ENCODE results near the gene MAP2. TPM values are rescaled to one million over a fixed set of nuclear protein-coding genes. Genes with fewer than 3 reads are reported as not detected.

MAP2 gene
- total and polyA plus RNA-seq, 9 donors, result 5.4 to 10.0 (median 7.5) TPM

GRCh38 chr2:209688385-209688784 is 264.5 kb downstream of the MAP2 start:
- H3K27me3 ChIP-seq (ENCODE audit: control insufficient read depth, insufficient read depth, low read length), result no peaks in the 10 kb centered on the region
- H3K36me3 ChIP-seq (ENCODE audit: control insufficient read depth, insufficient read depth, low read length), result no peaks in the 10 kb centered on the region
- WGBS (ENCODE audit: insufficient coverage), result 29% methylated on average over 1 of the region's 2 CpGs
- H3K27ac ChIP-seq (ENCODE audit: low read length), result no peak overlapping the region
- DNase-seq, result no peak
- H3K4me3 ChIP-seq (ENCODE audit: low read length), result no peak overlapping the region
- H3K9me3 ChIP-seq (replicated peaks; ENCODE audit: control insufficient read depth, low read depth, low read length), result no peaks in the 10 kb centered on the region
- H3K4me1 ChIP-seq (ENCODE audit: control insufficient read depth, insufficient read depth, low read length), result no peaks in the 10 kb centered on the region

GRCh38 chr2:209690029-209690754 is 266.3 kb downstream of the MAP2 start:
- no peaks in the 10 kb centered on the region for H3K9me3 ChIP-seq (replicated peaks; ENCODE audit: control insufficient read depth, low read depth, low read length)
- H3K36me3 ChIP-seq (ENCODE audit: control insufficient read depth, insufficient read depth, low read length), result no peaks in the 10 kb centered on the region
- no peak overlapping the region for H3K27ac ChIP-seq (ENCODE audit: low read length)
- H3K4me1 ChIP-seq (ENCODE audit: control insufficient read depth, insufficient read depth, low read length), result no peaks in the 10 kb centered on the region
- WGBS (ENCODE audit: insufficient coverage), result 64% methylated on average over 8 of the region's 10 CpGs
- no peak overlapping the region for H3K4me3 ChIP-seq (ENCODE audit: low read length)
- H3K27me3 ChIP-seq (ENCODE audit: control insufficient read depth, insufficient read depth, low read length), result no peaks in the 10 kb centered on the region
- no peak for DNase-seq

GRCh38 chr2:209694748-209695147 is 270.9 kb downstream of the MAP2 start:
- 93% methylated on average over 8 of the region's 8 CpGs for WGBS (ENCODE audit: insufficient coverage)
- Histone ChIP-seq H3K4me3 (ENCODE audit: low read length) (no peak overlapping the region), H3K27me3 (ENCODE audit: control insufficient read depth, insufficient read depth, low read length) (no peaks in the 10 kb centered on the region), H3K4me1 (ENCODE audit: control insufficient read depth, insufficient read depth, low read length) (no peaks in the 10 kb centered on the region), H3K9me3 (replicated peaks; ENCODE audit: control insufficient read depth, low read depth, low read length) (no peaks in the 10 kb centered on the region), H3K27ac (ENCODE audit: low read length) (no peak overlapping the region), H3K36me3 (ENCODE audit: control insufficient read depth, insufficient read depth, low read length) (no peaks in the 10 kb centered on the region)
- DNase-seq, result no peak

- Histone ChIP-seq H3K27ac (ENCODE audit: low read length) (no peak overlapping the region), H3K36me3 (ENCODE audit: control insufficient read depth, insufficient read depth, low read length) (no peaks in the 10 kb centered on the region), H3K4me3 (ENCODE audit: low read length) (no peak overlapping the region), H3K27me3 (ENCODE audit: control insufficient read depth, insufficient read depth, low read length) (no peaks in the 10 kb centered on the region), H3K9me3 (replicated peaks; ENCODE audit: control insufficient read depth, low read depth, low read length) (no peaks in the 10 kb centered on the region), H3K4me1 (ENCODE audit: control insufficient read depth, insufficient read depth, low read length) (no peaks in the 10 kb centered on the region)
- peak; percentile 2 for DNase-seq
- no CpG with 5 or more reads among the region's 8 CpGs for WGBS (ENCODE audit: insufficient coverage)
Measured at GRCh38 chr2:209696836-209697711, 273.2 kb downstream of the MAP2 start.

- no peaks in the 10 kb centered on the region for H3K36me3 ChIP-seq (ENCODE audit: control insufficient read depth, insufficient read depth, low read length)
- no peak for DNase-seq
- no peaks in the 10 kb centered on the region for H3K27me3 ChIP-seq (ENCODE audit: control insufficient read depth, insufficient read depth, low read length)
- no peak overlapping the region for H3K27ac ChIP-seq (ENCODE audit: low read length)
- H3K4me3 ChIP-seq (ENCODE audit: low read length), result no peak overlapping the region
- H3K9me3 ChIP-seq (replicated peaks; ENCODE audit: control insufficient read depth, low read depth, low read length), result no peaks in the 10 kb centered on the region
- WGBS (ENCODE audit: insufficient coverage), result 86% methylated on average over 1 of the region's 2 CpGs
- H3K4me1 ChIP-seq (ENCODE audit: control insufficient read depth, insufficient read depth, low read length), result no peaks in the 10 kb centered on the region
Measured at GRCh38 chr2:209702775-209703174, 278.9 kb downstream of the MAP2 start.

- Histone ChIP-seq H3K4me1 (ENCODE audit: control insufficient read depth, insufficient read depth, low read length) (no peaks in the 10 kb centered on the region), H3K27me3 (ENCODE audit: control insufficient read depth, insufficient read depth, low read length) (no peaks in the 10 kb centered on the region), H3K9me3 (replicated peaks; ENCODE audit: control insufficient read depth, low read depth, low read length) (no peaks in the 10 kb centered on the region), H3K27ac (ENCODE audit: low read length) (no peak overlapping the region), H3K4me3 (ENCODE audit: low read length) (no peak overlapping the region), H3K36me3 (ENCODE audit: control insufficient read depth, insufficient read depth, low read length) (no peaks in the 10 kb centered on the region)
- DNase-seq, result no peak
Measured at GRCh38 chr2:209713219-209713618, 289.4 kb downstream of the MAP2 start.

GRCh38 chr2:209719034-209719433 is 295.2 kb downstream of the MAP2 start:
- no peak overlapping the region for H3K27ac ChIP-seq (ENCODE audit: low read length)
- WGBS (ENCODE audit: insufficient coverage), result no CpG with 5 or more reads among the region's 5 CpGs
- no peaks in the 10 kb centered on the region for H3K4me1 ChIP-seq (ENCODE audit: control insufficient read depth, insufficient read depth, low read length)
- no peak overlapping the region for H3K4me3 ChIP-seq (ENCODE audit: low read length)
- H3K9me3 ChIP-seq (replicated peaks; ENCODE audit: control insufficient read depth, low read depth, low read length), result no peaks in the 10 kb centered on the region
- H3K27me3 ChIP-seq (ENCODE audit: control insufficient read depth, insufficient read depth, low read length), result no peaks in the 10 kb centered on the region
- H3K36me3 ChIP-seq (ENCODE audit: control insufficient read depth, insufficient read depth, low read length), result no peaks in the 10 kb centered on the region
- DNase-seq, result no peak

- no peak for DNase-seq
- no peak overlapping the region for H3K27ac ChIP-seq (ENCODE audit: low read length)
Measured at GRCh38 chr2:209721497-209721896, 297.6 kb downstream of the MAP2 start.

GRCh38 chr2:209726311-209726710 is 302.5 kb downstream of the MAP2 start:
- H3K27me3 ChIP-seq (ENCODE audit: control insufficient read depth, insufficient read depth, low read length), result no peaks in the 10 kb centered on the region
- WGBS (ENCODE audit: insufficient coverage), result no CpG with 5 or more reads among the region's 2 CpGs
- no peak for DNase-seq
- no peak overlapping the region for H3K4me3 ChIP-seq (ENCODE audit: low read length)
- H3K36me3 ChIP-seq (ENCODE audit: control insufficient read depth, insufficient read depth, low read length), result no peaks in the 10 kb centered on the region
- H3K27ac ChIP-seq (ENCODE audit: low read length), result no peak overlapping the region
- H3K9me3 ChIP-seq (replicated peaks; ENCODE audit: control insufficient read depth, low read depth, low read length), result no peaks in the 10 kb centered on the region
- no peaks in the 10 kb centered on the region for H3K4me1 ChIP-seq (ENCODE audit: control insufficient read depth, insufficient read depth, low read length)

More at GRCh38 chr2:209721497-209721896, 297.6 kb downstream of the MAP2 start:
- Histone ChIP-seq H3K4me1 (ENCODE audit: control insufficient read depth, insufficient read depth, low read length) (no peaks in the 10 kb centered on the region), H3K9me3 (replicated peaks; ENCODE audit: control insufficient read depth, low read depth, low read length) (no peaks in the 10 kb centered on the region), H3K4me3 (ENCODE audit: low read length) (no peak overlapping the region), H3K27me3 (ENCODE audit: control insufficient read depth, insufficient read depth, low read length) (no peaks in the 10 kb centered on the region), H3K36me3 (ENCODE audit: control insufficient read depth, insufficient read depth, low read length) (no peaks in the 10 kb centered on the region)

GRCh38 chr2:209727077-209727476 is 303.2 kb downstream of the MAP2 start:
- no peaks in the 10 kb centered on the region for H3K36me3 ChIP-seq (ENCODE audit: control insufficient read depth, insufficient read depth, low read length)
- H3K4me1 ChIP-seq (ENCODE audit: control insufficient read depth, insufficient read depth, low read length), result no peaks in the 10 kb centered on the region
- no peaks in the 10 kb centered on the region for H3K27me3 ChIP-seq (ENCODE audit: control insufficient read depth, insufficient read depth, low read length)
- no peak for DNase-seq
- no peak overlapping the region for H3K4me3 ChIP-seq (ENCODE audit: low read length)
- no peak overlapping the region for H3K27ac ChIP-seq (ENCODE audit: low read length)
- WGBS (ENCODE audit: insufficient coverage), result no CpG with 5 or more reads among the region's 2 CpGs
- H3K9me3 ChIP-seq (replicated peaks; ENCODE audit: control insufficient read depth, low read depth, low read length), result no peaks in the 10 kb centered on the region

Measured in muscle of leg (tissue), 11 donors.